Hepatocyte (in vitro differentiated cells): ENCODE data around the gene ABHD17A. TPM values are rescaled to one million over a fixed set of nuclear protein-coding genes. Genes with fewer than 3 reads are reported as not detected.

Experiments
- DNase-seq: peaks from one replicate; pipeline ENCODE4 v3.0.0-alpha.2; 2016; ENCODE audit warnings: low spot score
- H2AFZ ChIP-seq: fragments of 200-600 bp; sonication (generic); 2 replicates; pipeline ENCODE4 v1.6.0; 2016; ENCODE audit warnings: antibody characterized with exemption, mild to moderate bottlenecking
- H3K27ac ChIP-seq: fragments of 200-600 bp; sonication (generic); 2 replicates; pipeline ENCODE4 v1.5.1; 2016; ENCODE audit warnings: mild to moderate bottlenecking
- H3K27me3 ChIP-seq: fragments of 200-600 bp; sonication (generic); 2 replicates; pipeline ENCODE4 v1.6.1; 2016
- H3K36me3 ChIP-seq: fragments of 200-600 bp; sonication (generic); replicated peaks from 2 replicates; pipeline ENCODE4 v1.5.1; 2016; ENCODE audit warnings: low read depth; ENCODE audit not compliant: insufficient read depth
- H3K4me1 ChIP-seq: fragments of 200-600 bp; sonication (generic); 2 replicates; pipeline ENCODE4 v1.5.1; 2016; ENCODE audit warnings: mild to moderate bottlenecking, moderate library complexity; ENCODE audit not compliant: insufficient read depth
- H3K4me2 ChIP-seq: fragments of 200-600 bp; sonication (generic); 2 replicates; pipeline ENCODE4 v1.6.0; 2016
- H3K4me3 ChIP-seq: fragments of 200-600 bp; sonication (generic); 2 replicates; pipeline ENCODE4 v1.5.1; 2016; ENCODE audit warnings: mild to moderate bottlenecking
- H3K79me2 ChIP-seq: fragments of 200-600 bp; sonication (generic); 2 replicates; pipeline ENCODE4 v1.6.0; 2017; ENCODE audit warnings: mild to moderate bottlenecking
- H3K9me2 ChIP-seq: fragments of 200-600 bp; sonication (generic); replicated peaks from 2 replicates; pipeline ENCODE4 v1.6.0; 2017; ENCODE audit warnings: mild to moderate bottlenecking; ENCODE audit not compliant: insufficient read depth
- H3K9me3 ChIP-seq: fragments of 200-600 bp; sonication (generic); 2 replicates; pipeline ENCODE4 v1.5.1; 2016; ENCODE audit warnings: low read depth, mild to moderate bottlenecking
- H4K20me1 ChIP-seq: fragments of 200-600 bp; sonication (generic); 2 replicates; pipeline ENCODE4 v1.6.0; 2016; ENCODE audit warnings: mild to moderate bottlenecking; ENCODE audit not compliant: insufficient read depth, poor library complexity, severe bottlenecking
- CTCF ChIP-seq: fragments of 200-600 bp; sonication (generic); IDR thresholded peaks from 2 replicates; pipeline ENCODE4 v1.5.1; 2016; ENCODE audit warnings: antibody characterized with exemption, mild to moderate bottlenecking; ENCODE audit not compliant: poor library complexity
- EZH2 ChIP-seq: fragments of 200-600 bp; sonication (generic); IDR thresholded peaks from 2 replicates; pipeline ENCODE4 v1.6.1; 2016; ENCODE audit warnings: antibody characterized with exemption, mild to moderate bottlenecking, borderline replicate concordance
- EZH2phosphoT487 ChIP-seq: fragments of 200-600 bp; sonication (generic); IDR thresholded peaks from one replicate; pipeline ENCODE4 v1.6.1; 2018; ENCODE audit warnings: antibody characterized with exemption, mild to moderate bottlenecking, low read depth, moderate library complexity; ENCODE audit not compliant: unreplicated experiment, severe bottlenecking
- WGBS: methylation state at CpG from one replicate; pipeline ENCODE4 v1.1.6; 2016; ENCODE audit warnings: low lambda C conversion rate; ENCODE audit errors: missing lambda C conversion rate; 5-methylcytosine and 5-hydroxymethylcytosine counted together
- polyA plus RNA-seq: library from polyadenylated mRNA; unstranded; fragments of >200 nt; fragmentation: Nextera tagmentation; extraction: Ambion mirVana; gene quantifications from 2 replicates; pipeline ENCODE4 v1.2.1, GENCODE V29; 2016
- total RNA-seq: library from RNA; depleted of rRNA; stranded (reverse); fragments of >200 nt; gene quantifications from 2 replicates; pipeline ENCODE4 v1.2.3, GENCODE V29; 2014

The ABHD17A gene
- total and polyA plus RNA-seq, 2 experiments from 2014 or later = 62.5 to 102 TPM

GRCh38 chr19:1833540-1833939 lies 51.8 kb downstream of the ABHD17A start:
- no peaks in the 10 kb centered on the region for H3K27me3 ChIP-seq
- no peak overlapping the region for H3K4me3 ChIP-seq
- H3K27ac ChIP-seq = no peak overlapping the region
- 95% methylated on average over 14 of the region's 15 CpGs for WGBS
- no peak for DNase-seq
- H3K4me1 ChIP-seq = no peaks in the 10 kb centered on the region
- no peaks in the 10 kb centered on the region for H3K9me3 ChIP-seq
- H4K20me1 ChIP-seq = peaks cover 48% of the 10 kb centered on the region
- TF ChIP-seq EZH2phosphoT487 (no peak), CTCF (no peak), EZH2 (no peak)
- no peaks in the 10 kb centered on the region for H3K9me2 ChIP-seq
- no peak overlapping the region for H2AFZ ChIP-seq
- H3K79me2 ChIP-seq = peaks cover 64% of the 10 kb centered on the region
- no peak overlapping the region for H3K4me2 ChIP-seq
- H3K36me3 ChIP-seq = no peaks in the 10 kb centered on the region

DNA sequence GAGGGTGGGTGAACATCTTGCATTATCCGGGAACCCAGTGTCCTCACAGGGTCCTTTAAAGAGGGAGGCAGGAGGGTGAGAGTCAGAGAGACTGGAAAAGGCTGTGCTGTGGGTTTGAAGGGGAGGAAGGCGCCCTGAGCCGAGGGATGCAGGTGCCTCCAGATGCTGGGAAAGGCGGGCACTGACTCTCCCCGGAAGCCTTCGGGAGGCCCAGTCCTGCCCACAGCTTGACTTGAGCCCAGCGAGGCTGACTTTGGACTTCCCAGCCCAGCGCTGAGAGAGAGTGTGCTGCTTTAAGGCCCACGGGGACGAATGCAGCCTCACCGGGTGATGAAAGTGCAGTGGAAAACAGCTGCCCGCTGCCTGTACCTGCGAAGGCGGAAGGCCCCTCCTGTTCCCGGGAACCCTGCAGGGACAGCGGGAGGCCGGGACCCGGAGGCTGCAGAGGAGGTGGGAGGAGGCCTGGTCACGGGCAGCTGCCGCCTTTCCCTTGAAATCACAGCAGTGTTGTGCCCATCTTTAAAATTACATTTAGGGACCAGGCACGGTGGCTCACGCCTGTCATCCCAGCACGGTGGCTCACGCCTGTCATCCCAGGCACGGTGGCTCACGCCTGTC lies 53.1 kb downstream of the ABHD17A start:
- Histone ChIP-seq H3K4me3 (no peak overlapping the region), H3K9me2 (no peaks in the 10 kb centered on the region), H2AFZ (no peak overlapping the region), H3K36me3 (no peaks in the 10 kb centered on the region), H3K9me3 (no peaks in the 10 kb centered on the region), H3K27ac (no peak overlapping the region), H3K4me2 (no peak overlapping the region), H3K79me2 (peaks cover 52% of the 10 kb centered on the region), H3K4me1 (peaks cover 3% of the 10 kb centered on the region), H4K20me1 (peaks cover 36% of the 10 kb centered on the region), H3K27me3 (no peaks in the 10 kb centered on the region)
- DNase-seq = no peak
- WGBS = 92% methylated on average over 26 of the region's 26 CpGs
- no peak for TF ChIP-seq EZH2phosphoT487
- no peak for TF ChIP-seq CTCF
- no peak for TF ChIP-seq EZH2

- H2AFZ ChIP-seq = no peak overlapping the region
- H3K4me3 ChIP-seq = no peak overlapping the region
- WGBS = 94% methylated on average over 11 of the region's 11 CpGs
- peaks cover 25% of the 10 kb centered on the region for H4K20me1 ChIP-seq
- H3K36me3 ChIP-seq = no peaks in the 10 kb centered on the region
- no peak for TF ChIP-seq EZH2phosphoT487
- TF ChIP-seq EZH2 = no peak
- no peak for TF ChIP-seq CTCF
- no peak for DNase-seq
- H3K9me3 ChIP-seq = no peaks in the 10 kb centered on the region
- no peaks in the 10 kb centered on the region for H3K27me3 ChIP-seq
- no peaks in the 10 kb centered on the region for H3K9me2 ChIP-seq
- H3K27ac ChIP-seq = no peak overlapping the region
- no peak overlapping the region for H3K4me2 ChIP-seq
- H3K79me2 ChIP-seq = peaks cover 41% of the 10 kb centered on the region
- H3K4me1 ChIP-seq = peaks cover 5% of the 10 kb centered on the region
Observed at GRCh38 chr19:1830978-1831377, 54.3 kb downstream of the ABHD17A start.
